Pancreas (tissue), 10 donors: ENCODE measurements around the gene PLCB1. TPM values are rescaled to one million over a fixed set of nuclear protein-coding genes. Genes with fewer than 3 reads are reported as not detected.
A peak's percentile ranks its signal among the peaks of the same experiment; 100 is the strongest.

ENCODE experiments used
- ATAC-seq, 4 donors: fragments of 200-7000 bp; cut with Tn5 transposase; one replicate each; pipeline versions ENCODE4 v1.8.0 to v1.9.1; 2020; ENCODE audit warnings: mild to moderate bottlenecking in 4 of 4, moderate library complexity in 4 of 4
- DNase-seq, 6 donors: peaks; one replicate each; pipeline ENCODE4 v3.0.0-alpha.2; 2020
- FAIRE-seq: peaks from 2 replicates; lab custom pipeline; 2012; peaks lifted over from hg19 to GRCh38; lab: Jason Lieb, UNC
- H3K27ac ChIP-seq, 4 donors: fragments of 200-600 bp; sonication (generic); 1 replicate in 3 of 4; 2 replicates in 1 of 4; pipeline versions ENCODE4 v1.5.0 to v1.8.0; 2020
- H3K27me3 ChIP-seq, 4 donors: fragments of 200-600 bp; one replicate each; pipeline ENCODE4 v1.8.0; 2021
- H3K36me3 ChIP-seq, 3 donors: fragments of 200-600 bp; sonication (generic) in 1 of 3; one replicate each; pipeline versions ENCODE4 v1.5.0 to v1.8.0; 2020 to 2021
- H3K4me1 ChIP-seq, 3 donors: fragments of 200-600 bp; one replicate each; pipeline ENCODE4 v1.8.0; 2021
- H3K4me3 ChIP-seq, 4 donors: fragments of 200-600 bp; sonication (generic) in 2 of 4; one replicate each; pipeline versions ENCODE4 v1.5.0 to v1.8.0; 2020 to 2021
- H3K9me3 ChIP-seq, 4 donors: fragments of 200-600 bp; one replicate each; pipeline ENCODE4 v1.8.0; 2021
- WGBS, 2 donors: extraction: QIAGEN DNeasy Blood & Tissue Kit; methylation state at CpG; one replicate each; pipeline ENCODE4 v1.1.7; 2013; 5-methylcytosine and 5-hydroxymethylcytosine counted together
- intact Hi-C, 3 donors: fragments of 100-400 bp; cut with DNase I; formaldehyde crosslinking; loops; one replicate each; pipeline versions ENCODE4 v1.11.1 to v1.14.2; 2022
- polyA plus RNA-seq, 2 donors: library from polyadenylated mRNA; stranded (reverse); fragments of 200-250 nt; gene quantifications; one replicate each; pipeline ENCODE4 v1.2.3, GENCODE V29; 2013
- total RNA-seq, 6 donors: library from RNA; stranded (reverse); fragmentation: NEBNext Ultra II Directional in 4 of 6; extraction: Animal tissue kit (Norgen Biotek cat#: 25700) in 4 of 6; gene quantifications; one replicate each; pipeline versions ENCODE4 v1.2.1 to v1.2.4, GENCODE V29; 2021 to 2023
- TF ChIP-seq, protein P1 (sequence below), 4 donors: fragments of 200-600 bp; sonication (generic) in 3 of 4; IDR thresholded peaks; one replicate each; pipeline versions ENCODE4 v1.5.0 to v1.8.0; 2021; ENCODE audit warnings: antibody characterized with exemption in 4 of 4
- donor health status: healthy with polysubstance abuse.
- donor health status: DM: no; HTN: no; CAD: no; lungs with moderate emphysema.
- donor health status: DM: no; HTN: no; CAD: no.
- donor health status: control.
- donor health status: control.
- donor health status: Bipolar disorder and iron deficiency.
- donor health status: DM: yes; HTN: yes; CAD: no.
- donor health status: DM: no; HTN: no; CAD: no.
- donor health status: DM: no; HTN: no; CAD: no.
- donor health status: DM: yes; HTN: yes; CAD: no.

Gene PLCB1
- total and polyA plus RNA-seq, 8 donors, result 4.5 to 18.7 (median 13.7) TPM

GRCh38 chr20:8423482-8423881 is 291.4 kb downstream of the PLCB1 start:
- FAIRE-seq, result no peak
- TF ChIP-seq, protein P1, sequence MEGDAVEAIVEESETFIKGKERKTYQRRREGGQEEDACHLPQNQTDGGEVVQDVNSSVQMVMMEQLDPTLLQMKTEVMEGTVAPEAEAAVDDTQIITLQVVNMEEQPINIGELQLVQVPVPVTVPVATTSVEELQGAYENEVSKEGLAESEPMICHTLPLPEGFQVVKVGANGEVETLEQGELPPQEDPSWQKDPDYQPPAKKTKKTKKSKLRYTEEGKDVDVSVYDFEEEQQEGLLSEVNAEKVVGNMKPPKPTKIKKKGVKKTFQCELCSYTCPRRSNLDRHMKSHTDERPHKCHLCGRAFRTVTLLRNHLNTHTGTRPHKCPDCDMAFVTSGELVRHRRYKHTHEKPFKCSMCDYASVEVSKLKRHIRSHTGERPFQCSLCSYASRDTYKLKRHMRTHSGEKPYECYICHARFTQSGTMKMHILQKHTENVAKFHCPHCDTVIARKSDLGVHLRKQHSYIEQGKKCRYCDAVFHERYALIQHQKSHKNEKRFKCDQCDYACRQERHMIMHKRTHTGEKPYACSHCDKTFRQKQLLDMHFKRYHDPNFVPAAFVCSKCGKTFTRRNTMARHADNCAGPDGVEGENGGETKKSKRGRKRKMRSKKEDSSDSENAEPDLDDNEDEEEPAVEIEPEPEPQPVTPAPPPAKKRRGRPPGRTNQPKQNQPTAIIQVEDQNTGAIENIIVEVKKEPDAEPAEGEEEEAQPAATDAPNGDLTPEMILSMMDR (IDR thresholded peaks at IDR 0.05), result no peak
- DNase-seq, result no peak
- intact Hi-C loops, result no loop called here
- ATAC-seq, result no peak
- no peak overlapping the region for H3K4me3 ChIP-seq
- no peak overlapping the region for H3K27ac ChIP-seq
- H3K27me3 ChIP-seq, result no peaks in the 10 kb centered on the region
- 75 to 86% methylated on average over 2 of the region's 2 CpGs for WGBS, 2 donors
- H3K9me3 ChIP-seq, result no peaks in the 10 kb centered on the region
- H3K36me3 ChIP-seq, result no peaks in the 10 kb centered on the region
- no peaks in the 10 kb centered on the region for H3K4me1 ChIP-seq

DNA sequence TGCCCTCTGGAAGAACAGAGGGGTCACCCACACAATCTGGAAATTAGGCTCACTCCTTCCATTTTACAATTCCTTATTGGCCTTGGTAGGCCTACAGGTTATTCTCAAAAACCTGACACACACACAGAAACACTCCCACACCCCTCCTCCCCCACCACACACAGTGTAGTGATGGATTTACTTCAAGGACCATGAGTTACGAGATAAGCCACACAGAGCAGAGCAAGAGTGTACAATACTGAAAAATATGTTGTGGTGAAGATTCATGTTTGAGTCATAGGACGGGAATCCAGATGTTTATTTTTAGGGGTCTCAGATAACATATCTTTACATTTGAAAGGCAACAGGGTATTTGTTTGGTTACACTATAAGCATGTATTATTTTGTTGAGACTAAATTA is 291.9 kb downstream of the PLCB1 start:
- Histone ChIP-seq H3K9me3 (no peaks in the 10 kb centered on the region), H3K27me3 (no peaks in the 10 kb centered on the region), H3K36me3 (no peaks in the 10 kb centered on the region), H3K4me1 (no peaks in the 10 kb centered on the region), H3K4me3 (no peak overlapping the region), H3K27ac (no peak overlapping the region)
- DNase-seq (no peak), ATAC-seq (peak in 1 of 4 donors; percentile 66), FAIRE-seq (no peak)
- intact Hi-C loops, result no loop called here
- 71 to 77% methylated on average over 2 of the region's 2 CpGs for WGBS, 2 donors
- TF ChIP-seq, protein P1 (IDR thresholded peaks at IDR 0.05), result no peak

DNA sequence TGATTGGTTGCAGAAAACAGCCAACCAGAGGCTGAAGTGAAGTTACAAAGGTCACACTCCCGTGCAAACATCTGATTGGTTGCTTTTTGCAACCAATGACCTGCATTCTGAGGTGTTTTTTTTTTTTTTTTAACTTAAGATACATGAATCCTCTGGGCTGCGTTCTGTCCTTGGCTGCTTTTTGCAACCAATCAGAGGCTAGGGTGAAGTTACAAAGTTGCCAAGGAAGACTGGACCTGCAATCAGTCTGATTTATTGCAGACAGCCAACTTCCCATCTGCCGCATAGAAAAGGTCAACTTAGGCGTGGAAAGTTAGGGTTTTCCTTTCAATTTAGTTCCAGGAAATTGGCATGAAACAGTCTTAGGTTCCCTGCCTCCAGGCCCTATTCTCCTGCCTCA is 292.9 kb downstream of the PLCB1 start:
- TF ChIP-seq, protein P1 (IDR thresholded peaks at IDR 0.05), result no peak
- no peaks in the 10 kb centered on the region for H3K9me3 ChIP-seq
- no peak overlapping the region for H3K4me3 ChIP-seq
- DNase-seq, result no peak
- H3K27me3 ChIP-seq, result no peaks in the 10 kb centered on the region
- 64 to 92% methylated on average over 4 of the region's 4 CpGs for WGBS, 2 donors
- H3K36me3 ChIP-seq, result no peaks in the 10 kb centered on the region
- ATAC-seq, result no peak
- no peaks in the 10 kb centered on the region for H3K4me1 ChIP-seq
- no peak for FAIRE-seq
- intact Hi-C loops, result no loop called here
- H3K27ac ChIP-seq, result no peak overlapping the region

- WGBS, 2 donors, result 90 to 91% methylated on average over 4 of the region's 4 CpGs
- Histone ChIP-seq H3K9me3 (no peaks in the 10 kb centered on the region), H3K36me3 (no peaks in the 10 kb centered on the region), H3K27ac (no peak overlapping the region), H3K4me3 (no peak overlapping the region), H3K27me3 (no peaks in the 10 kb centered on the region), H3K4me1 (no peaks in the 10 kb centered on the region)
- DNase-seq (no peak), FAIRE-seq (no peak), ATAC-seq (no peak)
- intact Hi-C loops, result no loop called here
- TF ChIP-seq, protein P1 (IDR thresholded peaks at IDR 0.05), result no peak
These were observed 293.7 kb downstream of the PLCB1 start for GRCh38 chr20:8425802-8426201.

- ATAC-seq (peak in 2 of 4 donors; percentile 55 to 66), FAIRE-seq (no peak), DNase-seq (no peak)
- no peaks in the 10 kb centered on the region for H3K4me1 ChIP-seq
- intact Hi-C loops, result no loop called here
- TF ChIP-seq, protein P1 (IDR thresholded peaks at IDR 0.05), result no peak
- 75 to 85% methylated on average over 2 of the region's 2 CpGs for WGBS, 2 donors
- H3K4me3 ChIP-seq, result no peak overlapping the region
- H3K36me3 ChIP-seq, result no peaks in the 10 kb centered on the region
- peak overlapping the region in 2 of 4 donors; percentile 2 to 21 for H3K27ac ChIP-seq
- H3K27me3 ChIP-seq, result no peaks in the 10 kb centered on the region
- H3K9me3 ChIP-seq, result no peaks in the 10 kb centered on the region
These were observed 295.5 kb downstream of the PLCB1 start for GRCh38 chr20:8427419-8428040.
